ENCODE measurements around the gene GABRB3.
"Not testable (repeated sequence)": the region's sequence is repeated elsewhere in the genome, so short reads cannot be mapped to it uniquely, and the experiment has no call there.

GABRB3 gene

DNA sequence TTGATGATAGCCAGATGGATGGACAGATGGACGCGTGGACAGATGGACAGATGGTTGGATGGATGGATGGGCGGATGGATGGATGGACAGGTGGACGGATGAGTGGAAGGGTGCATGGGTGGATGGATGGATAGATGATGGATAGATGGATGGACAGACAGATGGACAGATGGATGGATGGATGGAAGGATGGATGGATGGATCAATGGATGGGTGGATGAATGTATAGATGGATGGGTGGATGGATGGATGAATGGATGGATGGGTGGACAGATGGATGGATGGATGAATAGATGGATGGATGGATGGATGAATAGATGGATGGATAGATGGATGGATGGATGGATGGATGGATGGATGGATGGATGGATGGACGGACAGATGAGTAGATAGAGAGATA is 40.9 kb downstream of the GABRB3 start:
- no peak for DNase-seq

DNA sequence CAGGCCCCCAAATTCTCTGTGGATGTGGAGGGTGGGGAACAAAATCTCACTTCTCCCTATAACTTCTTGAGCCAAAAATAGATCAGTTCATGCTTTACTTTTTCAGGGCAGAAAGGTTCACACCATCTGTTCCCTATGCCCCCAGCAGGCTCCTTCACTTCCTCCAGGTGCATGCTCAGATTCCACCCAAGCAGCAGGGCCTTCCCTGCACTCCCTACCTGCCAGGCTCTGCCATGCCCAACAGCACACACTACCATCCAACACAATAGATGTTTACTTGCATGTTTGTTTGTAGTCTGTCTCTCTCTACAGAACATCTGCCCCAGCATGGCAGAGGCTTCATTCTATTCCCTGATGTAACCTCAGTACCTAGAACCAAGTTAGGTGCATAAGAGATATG is 43.3 kb downstream of the GABRB3 start:
- DNase-seq, result no peak

DNA sequence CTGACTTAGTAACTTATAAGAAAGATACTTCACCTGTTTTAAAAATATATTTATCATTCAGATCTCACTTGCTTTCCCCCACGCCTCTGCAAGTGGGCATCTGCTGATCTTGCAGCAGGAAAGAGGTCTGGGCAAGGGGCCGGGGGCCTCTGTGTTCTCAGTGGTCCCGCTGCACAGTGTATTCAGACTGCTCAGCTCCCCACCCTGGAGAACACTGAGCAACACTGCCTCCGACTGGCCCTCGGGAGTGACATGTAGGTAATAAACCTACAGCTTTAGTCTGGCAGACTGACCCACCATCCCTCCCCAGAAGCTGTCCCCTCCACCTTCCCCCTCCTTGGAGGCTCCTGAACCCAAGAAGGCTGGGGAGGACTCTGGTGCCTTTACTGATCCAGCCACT is 43.8 kb downstream of the GABRB3 start:
- DNase-seq, result no peak

DNA sequence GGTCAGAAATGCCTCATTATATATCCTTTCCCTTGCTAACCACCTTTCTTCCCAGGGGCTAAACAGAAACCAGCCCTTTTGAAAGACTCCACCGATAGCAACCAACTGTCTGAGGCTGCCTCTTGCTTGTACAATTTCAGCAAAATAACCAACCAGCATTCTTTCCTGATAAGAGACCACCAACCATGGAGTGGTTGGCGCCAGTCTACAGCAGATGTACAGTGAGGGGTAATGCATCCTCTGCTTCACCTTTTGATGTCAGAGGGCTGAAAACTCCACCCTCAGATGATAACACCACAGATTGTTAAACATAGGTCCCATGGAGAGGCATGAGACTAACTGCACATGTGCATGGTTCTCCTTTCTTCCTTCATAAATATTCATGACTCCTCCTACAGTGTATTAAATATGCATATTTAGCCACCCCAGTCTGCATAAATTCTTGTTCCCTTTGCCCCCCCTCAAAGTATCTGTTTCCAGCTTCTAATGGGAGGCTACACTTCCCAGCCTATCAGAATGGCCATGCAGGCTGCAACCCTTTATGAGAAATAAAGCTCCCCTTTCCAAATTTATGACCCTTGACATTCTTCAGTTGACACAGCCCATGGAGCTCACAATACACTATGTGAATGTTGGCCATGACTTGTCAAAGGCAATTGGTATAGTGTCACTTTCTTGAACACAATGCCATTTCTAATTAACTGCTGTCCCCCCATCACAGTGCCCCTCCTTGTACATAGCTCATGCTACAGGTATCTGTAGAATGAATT is 48.3 kb downstream of the GABRB3 start:
- DNase-seq, result no peak

DNA sequence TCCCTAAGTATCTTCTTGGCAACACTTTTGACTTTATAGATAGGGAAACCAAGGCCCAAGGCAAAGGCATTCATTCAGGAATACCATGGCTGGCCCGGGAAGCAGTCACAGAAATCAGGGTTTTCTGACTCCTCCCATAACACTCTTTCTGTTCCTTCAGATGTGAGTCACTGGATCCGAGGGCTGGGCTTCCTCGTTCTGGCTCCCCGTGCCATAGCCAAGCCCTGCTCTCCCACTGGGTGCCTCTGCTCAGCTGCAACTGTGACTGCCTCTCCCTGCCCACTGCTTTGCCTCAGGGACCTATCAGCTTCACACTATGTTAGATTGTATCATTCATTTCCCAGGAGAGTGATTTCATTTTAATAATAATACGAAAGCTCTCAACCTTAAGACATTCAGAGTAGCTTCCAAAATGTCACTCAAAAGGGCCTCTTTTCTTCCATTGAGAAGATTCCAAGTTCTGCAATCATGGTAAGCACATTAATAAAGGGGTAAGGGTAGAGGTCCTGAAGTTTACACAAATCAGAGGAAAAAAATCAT is 50.2 kb downstream of the GABRB3 start:
- DNase-seq, result no peak

GRCh38 chr15:26721232-26721967 is 51.5 kb downstream of the GABRB3 start:
- DNase-seq, result no peak

- DNase-seq, result no peak
These were observed 52.3 kb downstream of the GABRB3 start for GRCh38 chr15:26720546-26720945.

GRCh38 chr15:26719866-26720265 is 53.0 kb downstream of the GABRB3 start:
- DNase-seq, result not testable (repeated sequence)

DNA sequence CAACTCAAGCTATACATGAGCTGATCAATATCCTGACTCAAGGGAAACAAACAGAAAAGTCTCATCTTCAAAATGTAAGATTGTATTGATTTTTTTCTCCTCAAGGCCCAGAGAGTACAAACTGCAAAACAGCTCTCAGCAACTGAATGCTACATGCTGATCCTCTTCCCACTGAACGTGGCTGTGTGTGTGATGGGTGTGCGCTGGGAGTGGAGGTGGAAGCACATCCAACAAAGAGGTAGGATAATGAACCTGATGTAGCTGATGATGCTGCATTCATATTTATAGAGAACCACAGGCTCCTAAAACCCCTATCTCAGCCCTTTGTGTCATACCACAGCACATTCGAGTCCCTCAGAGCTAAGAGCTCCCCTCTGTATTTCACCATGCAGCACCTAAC is 56.8 kb downstream of the GABRB3 start:
- DNase-seq, result no peak

GRCh38 chr15:26713498-26713897 is 59.4 kb downstream of the GABRB3 start:
- no peak for DNase-seq

DNA sequence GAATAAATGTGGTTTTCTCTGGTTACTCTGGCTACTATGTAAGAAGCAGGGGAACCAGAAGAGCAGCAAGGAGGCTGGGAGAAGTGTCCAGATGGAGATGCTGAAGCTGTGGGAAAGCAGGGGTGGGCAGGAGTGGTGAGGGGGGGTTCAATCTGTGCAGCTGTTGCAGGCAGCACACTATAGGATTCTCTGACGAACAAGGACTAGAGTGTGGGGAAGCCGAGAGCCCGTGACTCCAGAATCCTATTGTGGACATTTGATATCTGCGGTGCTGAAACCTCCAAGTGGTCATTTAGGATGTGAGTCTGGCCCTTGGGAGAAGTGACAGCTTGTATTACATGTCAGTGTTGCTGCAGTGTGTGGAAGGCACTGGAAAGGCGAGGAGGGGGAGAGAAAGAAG is 60.5 kb downstream of the GABRB3 start:
- DNase-seq, result no peak

DNA sequence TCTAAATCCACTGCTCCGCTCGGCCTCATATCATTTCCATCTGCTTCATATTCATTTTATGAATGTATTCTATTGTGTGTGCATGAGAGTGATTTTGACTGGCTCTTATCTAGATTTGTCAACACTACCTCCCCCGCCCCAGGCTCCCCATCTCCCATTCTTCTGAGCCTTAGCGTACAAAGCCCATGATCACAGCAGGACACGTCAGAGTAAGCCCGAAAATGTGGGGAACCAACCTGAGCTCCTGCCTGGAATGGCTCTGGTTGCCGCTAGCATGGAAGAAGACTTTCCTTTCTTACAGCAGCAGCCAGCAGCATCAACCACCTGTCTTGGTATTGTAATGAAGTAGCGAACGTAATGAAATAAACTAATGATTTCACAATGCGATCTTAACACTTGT is 61.4 kb downstream of the GABRB3 start:
- no peak for DNase-seq

DNA sequence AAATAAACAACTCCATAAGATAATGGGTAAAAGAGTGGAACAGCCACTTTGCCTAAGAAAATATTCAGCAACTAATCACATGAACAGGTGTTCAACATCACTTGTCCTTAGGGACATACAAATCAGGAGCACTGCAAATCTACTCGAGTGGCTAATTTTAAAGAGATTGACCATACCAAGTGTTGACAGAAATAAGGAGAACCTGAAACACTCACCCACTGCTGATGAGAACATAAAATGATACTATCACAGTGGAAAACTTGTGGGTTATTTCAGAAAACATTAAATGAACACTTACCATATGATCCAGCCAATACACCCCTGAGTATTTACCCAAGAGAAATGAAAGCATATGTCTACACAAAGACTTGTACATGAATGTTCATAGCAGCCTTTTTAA is 70.5 kb downstream of the GABRB3 start:
- no peak for DNase-seq

- no peak for DNase-seq
These were observed 74.3 kb downstream of the GABRB3 start for GRCh38 chr15:26698555-26698954.

DNA sequence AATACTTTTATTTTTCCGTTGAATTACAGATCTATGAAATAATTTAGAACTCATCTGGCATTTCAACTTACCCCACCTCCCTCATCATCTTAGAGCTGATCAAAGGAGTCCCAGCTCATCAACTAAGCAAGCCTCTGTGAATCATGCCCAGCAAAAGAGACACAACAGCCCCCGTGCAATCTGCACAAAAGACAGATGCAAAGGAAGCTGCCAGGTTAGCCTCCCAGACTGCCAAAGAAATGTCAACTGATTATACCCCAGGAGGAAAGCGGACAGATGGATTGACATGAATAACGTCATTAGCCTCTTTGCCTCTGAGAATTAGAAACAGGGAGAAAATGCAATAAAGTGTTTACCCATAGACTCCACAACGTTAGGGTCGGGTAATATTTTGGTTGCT is 75.0 kb downstream of the GABRB3 start:
- DNase-seq, result no peak

DNA sequence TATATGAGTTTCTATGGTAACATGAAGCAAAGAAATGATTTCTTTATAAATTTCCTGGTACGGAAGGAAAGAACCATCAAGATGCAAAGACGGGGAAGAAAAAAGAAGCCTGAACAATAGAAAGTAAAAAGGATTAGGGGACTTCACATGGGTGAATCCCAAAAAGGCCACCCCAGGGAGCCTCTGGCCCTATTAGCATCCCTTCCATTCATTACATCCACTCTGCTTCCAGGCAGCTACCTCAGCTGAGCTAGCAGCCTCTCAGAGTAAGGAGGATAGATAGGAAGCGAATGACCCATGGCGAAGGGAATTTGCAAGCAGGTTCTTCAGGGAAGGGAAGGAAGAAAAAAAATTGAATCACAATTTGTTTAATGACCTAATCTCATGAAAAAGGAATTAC is 81.6 kb downstream of the GABRB3 start:
- no peak for DNase-seq

- no peak for DNase-seq
These were observed 82.1 kb downstream of the GABRB3 start for GRCh38 chr15:26690778-26691177.

GRCh38 chr15:26689462-26689861 is 83.4 kb downstream of the GABRB3 start:
- DNase-seq, result no peak

DNA sequence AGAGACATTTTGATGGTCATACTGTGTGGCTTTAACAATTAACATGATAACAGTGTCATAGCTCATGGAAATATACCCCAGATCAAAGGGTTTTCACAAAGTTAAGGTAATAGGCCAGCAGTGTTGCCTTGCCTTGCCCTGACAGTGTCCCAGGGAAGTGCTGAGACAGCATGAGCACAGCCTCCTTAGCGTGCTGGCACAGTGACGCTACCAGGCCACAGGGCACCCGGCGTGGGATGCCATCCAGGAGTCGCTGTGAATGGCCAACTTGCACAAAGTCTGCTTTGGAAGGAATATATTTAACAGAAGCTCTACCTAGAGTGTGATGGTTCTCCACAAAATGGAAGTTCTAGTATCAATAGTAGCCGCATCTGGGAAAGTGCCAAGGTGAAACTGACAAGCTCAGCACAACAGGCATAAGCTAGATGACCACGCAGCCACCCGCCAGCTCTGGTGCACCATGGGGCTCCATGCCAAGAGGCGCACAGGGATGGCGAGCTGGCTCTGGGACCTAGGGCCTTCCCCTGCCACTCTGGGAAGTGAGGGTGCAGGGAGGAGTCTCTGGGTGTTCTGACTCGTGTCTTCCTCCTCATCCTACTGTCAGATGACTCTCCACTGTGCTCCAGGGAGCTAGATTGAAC is 86.2 kb downstream of the GABRB3 start:
- no peak for DNase-seq

GRCh38 chr15:26682598-26683164 is 90.2 kb downstream of the GABRB3 start:
- no peak for DNase-seq

DNA sequence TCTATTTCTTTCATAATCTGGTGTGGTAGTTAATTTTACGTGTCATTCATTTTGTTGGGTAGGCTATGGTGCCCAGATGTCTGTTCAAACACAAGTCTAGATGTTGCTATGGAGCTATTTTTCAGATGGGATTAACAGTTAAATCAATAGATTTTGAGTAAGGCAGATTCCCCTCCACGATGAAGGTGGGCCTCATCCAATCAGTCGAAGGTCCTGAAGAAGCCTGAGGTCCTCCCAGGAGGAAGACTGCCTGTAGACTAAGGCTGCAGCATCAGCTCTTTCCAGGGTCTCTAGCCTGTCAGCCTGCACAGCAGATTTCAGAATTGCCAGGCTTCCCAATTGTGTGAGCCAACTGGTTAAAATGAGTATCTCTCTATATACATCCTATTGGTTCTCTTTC is 92.9 kb downstream of the GABRB3 start:
- DNase-seq, result no peak

DNA sequence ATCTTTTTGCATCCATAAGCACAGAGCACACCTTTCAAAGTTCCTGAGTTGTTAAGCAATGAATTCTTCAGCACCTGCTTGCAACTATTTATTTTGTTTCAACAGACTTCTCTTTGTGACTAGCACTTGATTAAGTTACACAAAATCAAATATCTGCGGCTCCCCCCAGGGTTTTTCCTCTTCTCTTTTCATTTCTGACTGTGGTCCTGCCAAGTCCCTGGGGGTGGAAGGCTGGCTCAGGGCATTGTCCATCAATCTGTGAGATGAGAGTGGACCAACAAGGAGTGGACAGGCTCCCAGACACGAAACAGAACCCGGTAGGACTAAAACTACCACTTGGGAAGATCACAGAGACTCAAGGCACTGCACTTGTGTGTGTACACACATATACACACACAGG is 96.8 kb downstream of the GABRB3 start:
- no peak for DNase-seq

DNA sequence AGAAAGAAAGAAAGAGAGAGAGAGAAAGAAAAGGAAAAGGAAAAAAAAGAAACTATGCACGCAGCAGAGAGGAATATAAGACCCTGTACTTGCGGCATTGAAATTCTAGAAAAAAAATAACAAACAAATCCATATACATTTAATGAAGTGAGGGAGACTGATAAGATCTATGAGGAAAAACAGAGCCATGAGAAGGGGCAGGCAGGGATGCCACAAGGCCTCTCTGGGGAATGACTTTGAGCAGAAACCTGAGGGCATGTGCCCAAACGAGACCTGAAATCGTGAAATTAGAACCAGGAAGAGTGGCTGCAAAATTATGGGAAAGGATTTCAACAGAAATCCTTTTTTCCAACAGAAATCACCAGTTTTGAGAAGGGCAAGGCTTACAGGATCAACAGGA is 98.4 kb downstream of the GABRB3 start:
- DNase-seq, result no peak

DNA sequence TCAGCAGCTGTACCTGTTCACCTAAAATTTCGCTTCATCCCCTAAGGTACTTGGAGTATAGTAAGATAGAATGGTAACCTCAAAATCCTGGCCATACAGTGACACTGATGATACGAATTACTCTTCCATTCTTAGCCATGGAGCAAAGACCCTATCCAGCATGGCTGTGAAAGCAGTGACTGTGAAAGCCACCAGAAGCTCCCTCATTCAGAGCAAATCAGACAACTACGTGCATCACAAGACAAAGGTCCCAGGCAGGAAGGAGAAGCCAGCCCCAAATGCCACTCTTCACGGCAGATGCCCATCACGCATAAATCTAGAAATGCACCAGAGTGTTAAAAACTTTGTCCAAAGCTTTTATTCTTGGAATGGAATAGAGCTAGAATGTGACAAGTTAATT is 99.4 kb downstream of the GABRB3 start:
- DNase-seq, result no peak

Measured in activated CD8-positive, alpha-beta memory T cell treated with anti-CD3 and anti-CD28 coated beads for 24 hours (primary cell).